HepG2 (cell line): ENCODE measurements around the gene ATRIP.

Experiments
- CTCF ChIP-seq: sonication (generic); formaldehyde crosslinking; IDR thresholded peaks from 2 replicates; pipeline ENCODE4 v1.5.0; 2020; ENCODE audit warnings: mild to moderate bottlenecking, missing genetic modification reagents, moderate library complexity
- RAD21 ChIP-seq: fragments of 450-650 bp; formaldehyde crosslinking; IDR thresholded peaks from 2 replicates; pipeline ENCODE4 v1.5.0; 2020; ENCODE audit warnings: mild to moderate bottlenecking
- STAT6 ChIP-seq: sonication (generic); formaldehyde crosslinking; IDR thresholded peaks from 2 replicates; pipeline ENCODE4 v1.4.0; 2020; ENCODE audit warnings: missing genetic modification reagents, mild to moderate bottlenecking, borderline replicate concordance
- ZNF792 ChIP-seq: IDR thresholded peaks from 2 replicates; pipeline ENCODE4 v1.6.1; 2016

- TF ChIP-seq ZNF792 (CRISPR knock-in tag) (no peak), STAT6 (no peak), CTCF (CRISPR knock-in tag) (no peak), RAD21 (no peak)
Observed at GRCh38 chr3:48470286-48470685, 23.7 kb downstream of the ATRIP start.
